Natural killer cell treated with Interleukin-12 subunit alpha and Interleukin-12 subunit beta and Interleukin-15 and Interleukin-18, amount 100 ng/mL, for 72 hours (primary cell): ENCODE data around the gene CYTH3. TPM values are rescaled to one million over a fixed set of nuclear protein-coding genes. Genes with fewer than 3 reads are reported as not detected.
"Not testable (repeated sequence)": the region's sequence is repeated elsewhere in the genome, so short reads cannot be mapped to it uniquely, and the experiment has no call there.

Experiments used
- ATAC-seq, 2 donors: fragments of 150-1000 bp; cut with Tn5 transposase in 1 of 2; sonication (Bioruptor Pico), chemical (Tn5 transposase) in 1 of 2; 2 replicates each; pipeline ENCODE4 v1.10.0; 2021
- DNase-seq: peaks from one replicate; pipeline ENCODE4 v3.0.0; 2022; ENCODE audit warnings: low spot score
- H3K27ac Mint-ChIP-seq, 2 donors: 1 replicate in 1 of 2; 2 replicates in 1 of 2; pipeline ENCODE4 v1.8.0; 2022; ENCODE audit warnings: mixed read lengths in 2 of 2, mild to moderate bottlenecking in 1 of 2, moderate library complexity in 1 of 2
- H3K27me3 Mint-ChIP-seq, 2 donors: 1 replicate in 1 of 2; 2 replicates in 1 of 2; pipeline ENCODE4 v1.8.0; 2022; ENCODE audit warnings: mixed read lengths in 2 of 2
- H3K36me3 Mint-ChIP-seq: one replicate; pipeline ENCODE4 v1.8.0; 2022; ENCODE audit warnings: mixed read lengths
- H3K4me1 Mint-ChIP-seq, 2 donors: 1 replicate in 1 of 2; 2 replicates in 1 of 2; pipeline ENCODE4 v1.8.0; 2022; ENCODE audit warnings: low read depth in 2 of 2, mixed read lengths in 2 of 2, mild to moderate bottlenecking in 1 of 2
- H3K4me3 Mint-ChIP-seq: one replicate; pipeline ENCODE4 v1.8.0; 2022; ENCODE audit warnings: mixed read lengths
- H3K9me3 Mint-ChIP-seq: 2 replicates; pipeline ENCODE4 v1.8.0; 2022; ENCODE audit warnings: mixed read lengths
- total RNA-seq, 2 donors: library from RNA; stranded (reverse); gene quantifications; one replicate each; pipeline ENCODE4 v1.2.3, GENCODE V29; 2022

Gene CYTH3
- total RNA-seq, 2 donors from 2014 or later, result 0.64 to 5.4 TPM

- Mint-ChIP-seq H3K4me1 (peaks cover 14 to 33% of the 10 kb centered on the region in 2 donors), H3K27ac (no peak overlapping the region), H3K36me3 (no peaks in the 10 kb centered on the region), H3K4me3 (no peak overlapping the region), H3K27me3 (peaks cover 0 to 2% of the 10 kb centered on the region in 2 donors), H3K9me3 (no peaks in the 10 kb centered on the region)
- no peak for DNase-seq
- ATAC-seq, result no peak
These were observed 29.3 kb downstream of the CYTH3 start for GRCh38 chr7:6243168-6243567.

- DNase-seq, result no peak
- no peak overlapping the region for H3K4me3 Mint-ChIP-seq
- no peaks in the 10 kb centered on the region for H3K9me3 Mint-ChIP-seq
These were observed 29.9 kb downstream of the CYTH3 start for GRCh38 chr7:6242561-6242960.

GRCh38 chr7:6241607-6241973 lies 30.8 kb downstream of the CYTH3 start:
- Mint-ChIP-seq H3K36me3 (no peaks in the 10 kb centered on the region), H3K4me1 (peaks cover 14 to 36% of the 10 kb centered on the region in 2 donors), H3K27me3 (no peaks in the 10 kb centered on the region), H3K27ac (peak overlapping the region in 1 of 2 donors; percentile 82), H3K4me3 (peak overlapping the region; percentile 51), H3K9me3 (no peaks in the 10 kb centered on the region)
- DNase-seq (no peak), ATAC-seq (no peak)

More at GRCh38 chr7:6242561-6242960, 29.9 kb downstream of the CYTH3 start:
- Mint-ChIP-seq H3K36me3 (no peaks in the 10 kb centered on the region), H3K27ac (no peak overlapping the region), H3K4me1 (peaks cover 14 to 36% of the 10 kb centered on the region in 2 donors), H3K27me3 (no peaks in the 10 kb centered on the region)
- ATAC-seq, result no peak

- H3K36me3 Mint-ChIP-seq, result no peaks in the 10 kb centered on the region
- H3K4me3 Mint-ChIP-seq, result no peak overlapping the region
- peaks cover 14 to 51% of the 10 kb centered on the region in 2 donors for H3K4me1 Mint-ChIP-seq
- peak overlapping the region in 1 of 2 donors; percentile 32 for H3K27ac Mint-ChIP-seq
- ATAC-seq (peak in 1 of 2 donors; percentile 51), DNase-seq (no peak)
- H3K27me3 Mint-ChIP-seq, result no peaks in the 10 kb centered on the region
- H3K9me3 Mint-ChIP-seq, result no peaks in the 10 kb centered on the region
These were observed 34.0 kb downstream of the CYTH3 start for GRCh38 chr7:6238309-6238925.

GRCh38 chr7:6237730-6238129 lies 34.7 kb downstream of the CYTH3 start:
- Mint-ChIP-seq H3K27ac (no peak overlapping the region), H3K36me3 (no peaks in the 10 kb centered on the region), H3K4me1 (peaks cover 19 to 56% of the 10 kb centered on the region in 2 donors), H3K4me3 (no peak overlapping the region), H3K9me3 (no peaks in the 10 kb centered on the region), H3K27me3 (no peaks in the 10 kb centered on the region)
- ATAC-seq (no peak), DNase-seq (no peak)

- no peak overlapping the region for H3K27ac Mint-ChIP-seq
- H3K4me3 Mint-ChIP-seq, result no peak overlapping the region
- H3K9me3 Mint-ChIP-seq, result no peaks in the 10 kb centered on the region
- H3K4me1 Mint-ChIP-seq, result peaks cover 26 to 63% of the 10 kb centered on the region in 2 donors
- peaks cover 0 to 4% of the 10 kb centered on the region in 2 donors for H3K27me3 Mint-ChIP-seq
- no peak for DNase-seq
- no peaks in the 10 kb centered on the region for H3K36me3 Mint-ChIP-seq
- no peak for ATAC-seq
These were observed 35.4 kb downstream of the CYTH3 start for GRCh38 chr7:6237011-6237410.

GRCh38 chr7:6235029-6235871 lies 37.2 kb downstream of the CYTH3 start:
- peaks cover 0 to 8% of the 10 kb centered on the region in 2 donors for H3K27me3 Mint-ChIP-seq
- no peak for DNase-seq
- H3K9me3 Mint-ChIP-seq, result no peaks in the 10 kb centered on the region
- no peak overlapping the region for H3K4me3 Mint-ChIP-seq
- no peaks in the 10 kb centered on the region for H3K36me3 Mint-ChIP-seq
- peaks cover 23 to 57% of the 10 kb centered on the region in 2 donors for H3K4me1 Mint-ChIP-seq
- no peak overlapping the region for H3K27ac Mint-ChIP-seq
- no peak for ATAC-seq

- no peaks in the 10 kb centered on the region for H3K9me3 Mint-ChIP-seq
- no peak overlapping the region for H3K4me3 Mint-ChIP-seq
- peaks cover 0 to 8% of the 10 kb centered on the region in 2 donors for H3K27me3 Mint-ChIP-seq
- H3K36me3 Mint-ChIP-seq, result no peaks in the 10 kb centered on the region
- no peak overlapping the region for H3K27ac Mint-ChIP-seq
- no peak for DNase-seq
- ATAC-seq, result no peak
- peaks cover 22 to 53% of the 10 kb centered on the region in 2 donors for H3K4me1 Mint-ChIP-seq
These were observed 38.0 kb downstream of the CYTH3 start for GRCh38 chr7:6234384-6234783.

GRCh38 chr7:6232534-6232933 lies 39.9 kb downstream of the CYTH3 start:
- Mint-ChIP-seq H3K27me3 (peaks cover 0 to 19% of the 10 kb centered on the region in 2 donors), H3K27ac (peak overlapping the region in 1 of 2 donors; percentile 70), H3K4me1 (peaks cover 34 to 54% of the 10 kb centered on the region in 2 donors), H3K4me3 (peak overlapping the region; percentile 55), H3K36me3 (no peaks in the 10 kb centered on the region), H3K9me3 (no peaks in the 10 kb centered on the region)
- ATAC-seq (peak; percentile 82 to 86), DNase-seq (peak; percentile 71)

- Mint-ChIP-seq H3K27me3 (peaks cover 0 to 19% of the 10 kb centered on the region in 2 donors), H3K9me3 (no peaks in the 10 kb centered on the region), H3K27ac (peak overlapping the region in 1 of 2 donors; percentile 70), H3K36me3 (no peaks in the 10 kb centered on the region), H3K4me1 (peaks cover 34 to 54% of the 10 kb centered on the region in 2 donors), H3K4me3 (peak overlapping the region; percentile 55)
- no peak for DNase-seq
- no peak for ATAC-seq
These were observed 40.3 kb downstream of the CYTH3 start for GRCh38 chr7:6232116-6232515.

- Mint-ChIP-seq H3K4me1 (peaks cover 34 to 56% of the 10 kb centered on the region in 2 donors), H3K27me3 (peaks cover 0 to 19% of the 10 kb centered on the region in 2 donors), H3K4me3 (no peak overlapping the region), H3K27ac (no peak overlapping the region), H3K36me3 (no peaks in the 10 kb centered on the region), H3K9me3 (no peaks in the 10 kb centered on the region)
- ATAC-seq, result no peak
- DNase-seq, result no peak
These were observed 41.2 kb downstream of the CYTH3 start for GRCh38 chr7:6231184-6231583.

- H3K27ac Mint-ChIP-seq, H3K4me3 Mint-ChIP-seq, H3K9me3 Mint-ChIP-seq, DNase-seq, H3K36me3 Mint-ChIP-seq, ATAC-seq: not testable (repeated sequence)
- peaks cover 34 to 47% of the 10 kb centered on the region in 2 donors for H3K4me1 Mint-ChIP-seq
- peaks cover 0 to 19% of the 10 kb centered on the region in 2 donors for H3K27me3 Mint-ChIP-seq
These were observed 43.1 kb downstream of the CYTH3 start for GRCh38 chr7:6229284-6229683.

- no peak for DNase-seq
- Mint-ChIP-seq H3K27ac (peak overlapping the region in 1 of 2 donors; percentile 48), H3K9me3 (no peaks in the 10 kb centered on the region), H3K4me3 (no peak overlapping the region), H3K4me1 (peaks cover 34 to 40% of the 10 kb centered on the region in 2 donors), H3K27me3 (peaks cover 0 to 19% of the 10 kb centered on the region in 2 donors), H3K36me3 (no peaks in the 10 kb centered on the region)
- no peak for ATAC-seq
These were observed 43.8 kb downstream of the CYTH3 start for GRCh38 chr7:6228361-6229229.
